Mammary epithelial cell (primary cell): ENCODE results near the gene LAYN.

Experiments used
- EZH2 ChIP-seq: IDR thresholded peaks from 2 replicates; pipeline ENCODE4 v1.6.1; 2012; ENCODE audit warnings: low read length, inconsistent platforms, borderline replicate concordance
- TF ChIP-seq, protein P1 (sequence below), 2 donors: IDR thresholded peaks in 1 of 2; conservative IDR thresholded peaks in 1 of 2; 2 replicates each; pipeline ENCODE4 v1.5.1; 2011 to 2012; ENCODE audit warnings: inconsistent platforms in 2 of 2, low read length in 2 of 2, mild to moderate bottlenecking in 2 of 2, control low read depth in 1 of 2, low read depth in 1 of 2; ENCODE audit not compliant: insufficient read depth in 1 of 2; ENCODE audit errors: extremely low read depth in 1 of 2

DNA sequence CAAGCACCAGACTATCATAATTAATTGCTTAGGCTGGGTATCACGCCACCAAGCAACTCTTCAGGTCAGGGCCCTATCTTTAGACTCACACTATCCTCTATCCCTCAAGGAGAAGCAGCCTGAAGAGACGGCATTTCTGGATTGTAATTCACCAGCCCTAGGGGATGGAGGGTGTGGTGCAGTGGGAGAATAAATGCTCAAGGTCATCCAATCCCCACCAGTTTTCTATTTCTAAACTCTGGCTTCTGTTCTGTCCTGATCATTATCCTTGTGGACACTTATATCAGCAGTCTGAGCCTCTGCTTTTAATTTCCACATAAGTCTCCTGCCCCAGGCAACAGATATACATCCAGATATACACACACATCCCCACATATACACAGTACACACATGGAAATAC, 48.6 kb downstream of the LAYN start:
- TF ChIP-seq, protein P1, sequence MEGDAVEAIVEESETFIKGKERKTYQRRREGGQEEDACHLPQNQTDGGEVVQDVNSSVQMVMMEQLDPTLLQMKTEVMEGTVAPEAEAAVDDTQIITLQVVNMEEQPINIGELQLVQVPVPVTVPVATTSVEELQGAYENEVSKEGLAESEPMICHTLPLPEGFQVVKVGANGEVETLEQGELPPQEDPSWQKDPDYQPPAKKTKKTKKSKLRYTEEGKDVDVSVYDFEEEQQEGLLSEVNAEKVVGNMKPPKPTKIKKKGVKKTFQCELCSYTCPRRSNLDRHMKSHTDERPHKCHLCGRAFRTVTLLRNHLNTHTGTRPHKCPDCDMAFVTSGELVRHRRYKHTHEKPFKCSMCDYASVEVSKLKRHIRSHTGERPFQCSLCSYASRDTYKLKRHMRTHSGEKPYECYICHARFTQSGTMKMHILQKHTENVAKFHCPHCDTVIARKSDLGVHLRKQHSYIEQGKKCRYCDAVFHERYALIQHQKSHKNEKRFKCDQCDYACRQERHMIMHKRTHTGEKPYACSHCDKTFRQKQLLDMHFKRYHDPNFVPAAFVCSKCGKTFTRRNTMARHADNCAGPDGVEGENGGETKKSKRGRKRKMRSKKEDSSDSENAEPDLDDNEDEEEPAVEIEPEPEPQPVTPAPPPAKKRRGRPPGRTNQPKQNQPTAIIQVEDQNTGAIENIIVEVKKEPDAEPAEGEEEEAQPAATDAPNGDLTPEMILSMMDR (conservative IDR thresholded peaks at IDR 0.05 in 1 of 2, IDR thresholded peaks at IDR 0.05 in 1 of 2; ENCODE audit: extremely low read depth in 1 of 2, insufficient read depth in 1 of 2, low read depth in 1 of 2, low read length in 2 of 2): no peak
- no peak for TF ChIP-seq EZH2
